ENCODE data around the gene CDK5R2.

- peak; percentile 64 for TF ChIP-seq EZH2 (IDR thresholded peaks at IDR 0.05; ENCODE audit: insufficient read depth, poor library complexity, severe bottlenecking)
- no peak for TF ChIP-seq EZH2phosphoT487 (IDR thresholded peaks at IDR 0.05; ENCODE audit: insufficient read depth, low read depth)
These were observed 1.1 kb downstream of the CDK5R2 start for GRCh38 chr2:218960309-218961165.

Data from GM23248 (cell line).